T-helper 22 cell (primary cell): ENCODE data around the gene ADIPOQ.
"Not testable (repeated sequence)": the region's sequence is repeated elsewhere in the genome, so short reads cannot be mapped to it uniquely, and the experiment has no call there.

Experiments
- DNase-seq: peaks from one replicate; pipeline ENCODE4 v3.0.0-alpha.2; 2020; ENCODE audit warnings: low read depth

The ADIPOQ gene

GRCh38 chr3:186902154-186902553 is 59.6 kb downstream of the ADIPOQ start:
- DNase-seq = no peak

GRCh38 chr3:186902713-186903112 is 60.2 kb downstream of the ADIPOQ start:
- DNase-seq = no peak

- not testable (repeated sequence) for DNase-seq
Observed at GRCh38 chr3:186903676-186904075, 61.2 kb downstream of the ADIPOQ start.

- DNase-seq = not testable (repeated sequence)
Observed at GRCh38 chr3:186907075-186907474, 64.6 kb downstream of the ADIPOQ start.
